SK-N-SH treated with all-trans-retinoic acid at 6 μM for 48 hours (cell line): Measurements from ENCODE around the gene FUT3.

Experiments
- ATAC-seq: fragments of 200-7000 bp; cut with Tn5 transposase; 3 replicates; pipeline ENCODE4 v1.9.1; 2020; ENCODE audit warnings: mild to moderate bottlenecking, moderate library complexity
- ARNTL ChIP-seq: fragments of 450-650 bp; formaldehyde crosslinking; IDR thresholded peaks from 2 replicates; pipeline ENCODE4 v1.5.0; 2020; ENCODE audit warnings: low read depth, mild to moderate bottlenecking, moderate library complexity, borderline replicate concordance
- BACH2 ChIP-seq: fragments of 250-450 bp; sonication (Bioruptor Pico); IDR thresholded peaks from 2 replicates; pipeline ENCODE4 v1.9.0; 2021; ENCODE audit warnings: mild to moderate bottlenecking, borderline replicate concordance
- CSDC2 ChIP-seq: fragments of 250-450 bp; sonication (Bioruptor Pico); IDR thresholded peaks from 2 replicates; pipeline ENCODE4 v1.5.0; 2020; ENCODE audit warnings: mild to moderate bottlenecking, moderate library complexity
- ESRRG ChIP-seq: fragments of 250-450 bp; sonication (Bioruptor Pico); IDR thresholded peaks from 2 replicates; pipeline ENCODE4 v1.6.1; 2021; ENCODE audit warnings: mild to moderate bottlenecking
- ISL1 ChIP-seq: fragments of 250-450 bp; sonication (Bioruptor Pico); IDR thresholded peaks from 2 replicates; pipeline ENCODE4 v2.1.2; 2022; ENCODE audit warnings: mild to moderate bottlenecking, moderate library complexity
- OSR1 ChIP-seq: fragments of 250-450 bp; sonication (Bioruptor Pico); IDR thresholded peaks from 2 replicates; pipeline ENCODE4 v1.8.0; 2022; ENCODE audit warnings: moderate library complexity, mild to moderate bottlenecking, inconsistent platforms
- SNAI2 ChIP-seq: fragments of 250-450 bp; sonication (Bioruptor Pico); IDR thresholded peaks from 2 replicates; pipeline ENCODE4 v1.5.0; 2020; ENCODE audit warnings: mild to moderate bottlenecking, moderate library complexity
- TCF4 ChIP-seq: fragments of 250-450 bp; sonication (Bioruptor Pico); IDR thresholded peaks from 2 replicates; pipeline ENCODE4 v1.8.0; 2021; ENCODE audit warnings: mild to moderate bottlenecking, moderate library complexity, borderline replicate concordance
- TOX ChIP-seq: fragments of 250-450 bp; sonication (Bioruptor Pico); IDR thresholded peaks from 2 replicates; pipeline ENCODE4 v1.8.0; 2021; ENCODE audit warnings: mild to moderate bottlenecking, moderate library complexity, borderline replicate concordance
- ZFP30 ChIP-seq: fragments of 450-650 bp; formaldehyde crosslinking; IDR thresholded peaks from 2 replicates; pipeline ENCODE4 v1.5.0; 2022; ENCODE audit warnings: mild to moderate bottlenecking, moderate library complexity
- ZNF565 ChIP-seq: fragments of 450-650 bp; formaldehyde crosslinking; conservative IDR thresholded peaks from 2 replicates; pipeline ENCODE4 v1.5.0; 2020; ENCODE audit warnings: low read depth, mild to moderate bottlenecking, moderate library complexity
- ZNF70 ChIP-seq: fragments of 450-650 bp; formaldehyde crosslinking; IDR thresholded peaks from 2 replicates; pipeline ENCODE4 v1.5.0; 2020; ENCODE audit warnings: mild to moderate bottlenecking, moderate library complexity
- TF ChIP-seq, protein P1 (sequence below): fragments of 250-450 bp; sonication (Bioruptor Pico); IDR thresholded peaks from 2 replicates; pipeline ENCODE4 v1.8.0; 2020; ENCODE audit warnings: mild to moderate bottlenecking, moderate library complexity, borderline replicate concordance
- TF ChIP-seq, protein P2 (sequence below): fragments of 250-450 bp; sonication (Bioruptor Pico); IDR thresholded peaks from 2 replicates; pipeline ENCODE4 v1.5.0; 2020; ENCODE audit warnings: mild to moderate bottlenecking, moderate library complexity
- TF ChIP-seq, protein P3 (sequence below): fragments of 250-450 bp; sonication (Bioruptor Pico); IDR thresholded peaks from 2 replicates; pipeline ENCODE4 v1.5.1; 2020; ENCODE audit warnings: low read depth, mild to moderate bottlenecking, moderate library complexity
- TF ChIP-seq, protein P4 (sequence below): fragments of 250-450 bp; sonication (Bioruptor Pico); IDR thresholded peaks from 2 replicates; pipeline ENCODE4 v1.8.0; 2021; ENCODE audit warnings: low read depth, mild to moderate bottlenecking, moderate library complexity, borderline replicate concordance
- TF ChIP-seq, protein P5 (sequence below): fragments of 250-450 bp; sonication (Bioruptor Pico); IDR thresholded peaks from 2 replicates; pipeline ENCODE4 v1.5.1; 2021; ENCODE audit warnings: mild to moderate bottlenecking, moderate library complexity

Gene FUT3

DNA sequence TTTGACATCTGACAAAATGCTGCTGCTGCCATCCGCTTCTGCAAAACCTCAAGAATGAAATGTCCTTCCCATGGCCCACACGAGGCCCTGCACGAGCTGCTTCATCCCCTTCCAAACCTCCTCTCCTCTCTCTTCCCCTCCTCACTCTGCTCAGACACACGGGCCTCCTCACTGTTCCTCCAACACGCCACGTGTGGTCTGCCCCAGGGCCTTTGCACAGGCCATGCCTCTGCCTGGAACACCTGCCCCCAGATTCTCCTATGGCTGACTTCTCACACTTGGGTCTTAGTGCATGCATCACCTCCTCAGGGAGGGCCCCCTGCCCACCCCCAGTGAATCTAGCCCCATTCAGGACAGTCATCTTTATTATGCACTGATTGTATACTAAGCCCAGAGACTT, 30.5 kb downstream of the FUT3 start (continued):
- TF ChIP-seq, protein P1, sequence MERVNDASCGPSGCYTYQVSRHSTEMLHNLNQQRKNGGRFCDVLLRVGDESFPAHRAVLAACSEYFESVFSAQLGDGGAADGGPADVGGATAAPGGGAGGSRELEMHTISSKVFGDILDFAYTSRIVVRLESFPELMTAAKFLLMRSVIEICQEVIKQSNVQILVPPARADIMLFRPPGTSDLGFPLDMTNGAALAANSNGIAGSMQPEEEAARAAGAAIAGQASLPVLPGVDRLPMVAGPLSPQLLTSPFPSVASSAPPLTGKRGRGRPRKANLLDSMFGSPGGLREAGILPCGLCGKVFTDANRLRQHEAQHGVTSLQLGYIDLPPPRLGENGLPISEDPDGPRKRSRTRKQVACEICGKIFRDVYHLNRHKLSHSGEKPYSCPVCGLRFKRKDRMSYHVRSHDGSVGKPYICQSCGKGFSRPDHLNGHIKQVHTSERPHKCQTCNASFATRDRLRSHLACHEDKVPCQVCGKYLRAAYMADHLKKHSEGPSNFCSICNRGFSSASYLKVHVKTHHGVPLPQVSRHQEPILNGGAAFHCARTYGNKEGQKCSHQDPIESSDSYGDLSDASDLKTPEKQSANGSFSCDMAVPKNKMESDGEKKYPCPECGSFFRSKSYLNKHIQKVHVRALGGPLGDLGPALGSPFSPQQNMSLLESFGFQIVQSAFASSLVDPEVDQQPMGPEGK (CRISPR knock-in tag), result no peak
- no peak for TF ChIP-seq ZNF70 (CRISPR knock-in tag)

DNA sequence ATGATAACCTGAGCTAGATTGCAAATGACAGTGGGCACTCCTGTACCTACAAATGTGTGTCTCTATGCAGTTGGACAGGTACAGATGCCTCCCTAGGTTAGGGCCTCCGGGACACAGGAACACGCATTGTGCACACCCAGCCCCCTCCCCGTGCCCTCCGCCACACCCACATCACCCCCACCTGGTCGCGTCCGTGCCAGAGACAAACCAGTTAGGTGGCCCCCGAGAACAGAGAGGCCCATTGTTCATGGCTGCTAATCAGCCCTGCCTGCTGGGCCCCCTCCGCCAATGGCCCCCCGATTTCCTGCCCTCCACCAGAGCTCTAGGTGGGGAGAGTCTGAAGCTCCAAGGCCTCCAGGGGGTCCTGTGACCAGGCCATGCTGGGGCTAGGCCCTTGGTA, 32.7 kb downstream of the FUT3 start:
- TF ChIP-seq, protein P2, sequence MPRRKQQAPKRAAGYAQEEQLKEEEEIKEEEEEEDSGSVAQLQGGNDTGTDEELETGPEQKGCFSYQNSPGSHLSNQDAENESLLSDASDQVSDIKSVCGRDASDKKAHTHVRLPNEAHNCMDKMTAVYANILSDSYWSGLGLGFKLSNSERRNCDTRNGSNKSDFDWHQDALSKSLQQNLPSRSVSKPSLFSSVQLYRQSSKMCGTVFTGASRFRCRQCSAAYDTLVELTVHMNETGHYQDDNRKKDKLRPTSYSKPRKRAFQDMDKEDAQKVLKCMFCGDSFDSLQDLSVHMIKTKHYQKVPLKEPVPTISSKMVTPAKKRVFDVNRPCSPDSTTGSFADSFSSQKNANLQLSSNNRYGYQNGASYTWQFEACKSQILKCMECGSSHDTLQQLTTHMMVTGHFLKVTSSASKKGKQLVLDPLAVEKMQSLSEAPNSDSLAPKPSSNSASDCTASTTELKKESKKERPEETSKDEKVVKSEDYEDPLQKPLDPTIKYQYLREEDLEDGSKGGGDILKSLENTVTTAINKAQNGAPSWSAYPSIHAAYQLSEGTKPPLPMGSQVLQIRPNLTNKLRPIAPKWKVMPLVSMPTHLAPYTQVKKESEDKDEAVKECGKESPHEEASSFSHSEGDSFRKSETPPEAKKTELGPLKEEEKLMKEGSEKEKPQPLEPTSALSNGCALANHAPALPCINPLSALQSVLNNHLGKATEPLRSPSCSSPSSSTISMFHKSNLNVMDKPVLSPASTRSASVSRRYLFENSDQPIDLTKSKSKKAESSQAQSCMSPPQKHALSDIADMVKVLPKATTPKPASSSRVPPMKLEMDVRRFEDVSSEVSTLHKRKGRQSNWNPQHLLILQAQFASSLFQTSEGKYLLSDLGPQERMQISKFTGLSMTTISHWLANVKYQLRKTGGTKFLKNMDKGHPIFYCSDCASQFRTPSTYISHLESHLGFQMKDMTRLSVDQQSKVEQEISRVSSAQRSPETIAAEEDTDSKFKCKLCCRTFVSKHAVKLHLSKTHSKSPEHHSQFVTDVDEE (CRISPR knock-in tag), result no peak
- TF ChIP-seq OSR1 (CRISPR knock-in tag) (no peak), SNAI2 (CRISPR knock-in tag) (no peak), ZNF565 (CRISPR knock-in tag) (no peak), ISL1 (CRISPR knock-in tag) (no peak), CSDC2 (CRISPR knock-in tag) (no peak), ARNTL (CRISPR knock-in tag) (no peak), TOX (CRISPR knock-in tag) (no peak), ESRRG (CRISPR knock-in tag) (no peak)
- TF ChIP-seq, protein P3, sequence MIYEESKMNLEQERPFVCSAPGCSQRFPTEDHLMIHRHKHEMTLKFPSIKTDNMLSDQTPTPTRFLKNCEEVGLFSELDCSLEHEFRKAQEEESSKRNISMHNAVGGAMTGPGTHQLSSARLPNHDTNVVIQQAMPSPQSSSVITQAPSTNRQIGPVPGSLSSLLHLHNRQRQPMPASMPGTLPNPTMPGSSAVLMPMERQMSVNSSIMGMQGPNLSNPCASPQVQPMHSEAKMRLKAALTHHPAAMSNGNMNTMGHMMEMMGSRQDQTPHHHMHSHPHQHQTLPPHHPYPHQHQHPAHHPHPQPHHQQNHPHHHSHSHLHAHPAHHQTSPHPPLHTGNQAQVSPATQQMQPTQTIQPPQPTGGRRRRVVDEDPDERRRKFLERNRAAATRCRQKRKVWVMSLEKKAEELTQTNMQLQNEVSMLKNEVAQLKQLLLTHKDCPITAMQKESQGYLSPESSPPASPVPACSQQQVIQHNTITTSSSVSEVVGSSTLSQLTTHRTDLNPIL, result no peak
- TF ChIP-seq, protein P4, sequence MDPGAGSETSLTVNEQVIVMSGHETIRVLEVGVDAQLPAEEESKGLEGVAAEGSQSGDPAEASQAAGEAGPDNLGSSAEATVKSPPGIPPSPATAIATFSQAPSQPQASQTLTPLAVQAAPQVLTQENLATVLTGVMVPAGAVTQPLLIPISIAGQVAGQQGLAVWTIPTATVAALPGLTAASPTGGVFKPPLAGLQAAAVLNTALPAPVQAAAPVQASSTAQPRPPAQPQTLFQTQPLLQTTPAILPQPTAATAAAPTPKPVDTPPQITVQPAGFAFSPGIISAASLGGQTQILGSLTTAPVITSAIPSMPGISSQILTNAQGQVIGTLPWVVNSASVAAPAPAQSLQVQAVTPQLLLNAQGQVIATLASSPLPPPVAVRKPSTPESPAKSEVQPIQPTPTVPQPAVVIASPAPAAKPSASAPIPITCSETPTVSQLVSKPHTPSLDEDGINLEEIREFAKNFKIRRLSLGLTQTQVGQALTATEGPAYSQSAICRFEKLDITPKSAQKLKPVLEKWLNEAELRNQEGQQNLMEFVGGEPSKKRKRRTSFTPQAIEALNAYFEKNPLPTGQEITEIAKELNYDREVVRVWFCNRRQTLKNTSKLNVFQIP (CRISPR knock-in tag), result no peak
- TF ChIP-seq, protein P5, sequence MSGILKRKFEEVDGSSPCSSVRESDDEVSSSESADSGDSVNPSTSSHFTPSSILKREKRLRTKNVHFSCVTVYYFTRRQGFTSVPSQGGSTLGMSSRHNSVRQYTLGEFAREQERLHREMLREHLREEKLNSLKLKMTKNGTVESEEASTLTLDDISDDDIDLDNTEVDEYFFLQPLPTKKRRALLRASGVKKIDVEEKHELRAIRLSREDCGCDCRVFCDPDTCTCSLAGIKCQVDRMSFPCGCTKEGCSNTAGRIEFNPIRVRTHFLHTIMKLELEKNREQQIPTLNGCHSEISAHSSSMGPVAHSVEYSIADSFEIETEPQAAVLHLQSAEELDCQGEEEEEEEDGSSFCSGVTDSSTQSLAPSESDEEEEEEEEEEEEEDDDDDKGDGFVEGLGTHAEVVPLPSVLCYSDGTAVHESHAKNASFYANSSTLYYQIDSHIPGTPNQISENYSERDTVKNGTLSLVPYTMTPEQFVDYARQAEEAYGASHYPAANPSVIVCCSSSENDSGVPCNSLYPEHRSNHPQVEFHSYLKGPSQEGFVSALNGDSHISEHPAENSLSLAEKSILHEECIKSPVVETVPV, result no peak
- TF ChIP-seq, protein P1 (CRISPR knock-in tag), result no peak
- TF ChIP-seq, all 23 proteins: peak for 0

DNA sequence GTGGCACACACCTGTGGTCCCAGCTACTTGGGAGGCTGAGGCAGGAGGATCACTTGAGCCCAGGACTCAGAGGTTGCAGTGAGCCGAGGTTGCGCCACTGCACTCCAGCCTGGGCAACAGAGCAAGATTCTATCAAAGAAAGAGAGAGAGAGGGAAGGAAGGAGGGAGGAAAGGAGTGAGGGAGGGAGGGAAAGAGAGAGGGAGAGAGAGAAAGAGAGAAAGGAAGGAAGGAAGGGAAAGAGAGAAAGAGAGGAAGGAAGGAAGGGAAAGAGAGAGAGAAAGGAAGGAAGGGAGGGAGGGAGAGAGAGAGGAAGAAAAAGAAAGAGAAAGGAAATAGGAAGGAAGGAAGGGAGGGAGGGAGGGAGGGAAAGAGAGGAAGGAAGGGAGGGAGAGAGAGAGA, 34.0 kb downstream of the FUT3 start:
- TF ChIP-seq, protein P5, result no peak
- TF ChIP-seq, protein P3, result no peak
- TF ChIP-seq BACH2 (CRISPR knock-in tag) (no peak), ARNTL (CRISPR knock-in tag) (no peak), TCF4 (CRISPR knock-in tag) (no peak), ZFP30 (CRISPR knock-in tag) (no peak)
- TF ChIP-seq, protein P1 (CRISPR knock-in tag), result no peak
- TF ChIP-seq, all 23 proteins: peak for 0
- no peak for ATAC-seq

More for the DNA sequence above, 32.7 kb downstream of the FUT3 start:
- ATAC-seq, result no peak
